ENCODE data around the gene NRG3. TPM values are rescaled to one million over a fixed set of nuclear protein-coding genes. Genes with fewer than 3 reads are reported as not detected.

Gene NRG3
- total RNA-seq, 6 donors from 2014 or later, result 0.44 to 2.7 (median 1.5) TPM; not detected in 1

DNA sequence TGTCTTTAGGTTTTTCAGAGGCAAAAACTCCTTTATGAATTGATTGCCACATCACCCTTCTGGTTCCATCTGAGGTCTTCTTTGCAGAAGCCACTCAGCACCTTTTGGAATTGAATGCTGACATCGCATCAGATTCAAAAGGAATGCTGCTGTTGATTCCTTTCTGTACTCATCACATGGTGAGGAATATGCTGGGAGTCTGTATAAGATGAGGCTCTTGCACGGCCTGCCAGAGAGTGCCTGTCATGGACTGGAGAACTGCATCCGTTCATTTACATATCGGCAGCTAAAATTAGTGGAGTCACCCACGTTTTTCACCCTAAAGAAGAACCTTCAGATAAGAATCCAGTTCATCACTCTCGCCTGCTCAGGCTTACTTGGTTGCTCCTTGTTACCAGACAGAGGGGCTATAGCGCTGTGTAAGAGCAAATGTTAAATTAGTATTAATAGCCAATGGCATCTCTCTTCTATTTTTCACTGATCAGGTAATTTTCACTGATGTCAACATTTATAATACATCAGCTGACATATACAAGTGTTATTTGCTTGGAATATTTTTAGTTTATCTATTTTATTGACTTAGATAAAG lies 14.3 kb downstream of the NRG3 start:
- ATAC-seq (ENCODE audit: low FRiP score in 2 of 2), result no peak
- no peaks in the 10 kb centered on the region for H3K36me3 ChIP-seq
- no peaks in the 10 kb centered on the region for H3K27me3 ChIP-seq
- no peak overlapping the region for H3K4me3 ChIP-seq
- 84 to 88% methylated on average over 7 of the region's 7 CpGs for WGBS, 2 donors
- H3K4me1 ChIP-seq, result no peaks in the 10 kb centered on the region
- no peaks in the 10 kb centered on the region for H3K9me3 ChIP-seq
- no peak for TF ChIP-seq EP300 (IDR thresholded peaks at IDR 0.05)
- TF ChIP-seq, protein P1, sequence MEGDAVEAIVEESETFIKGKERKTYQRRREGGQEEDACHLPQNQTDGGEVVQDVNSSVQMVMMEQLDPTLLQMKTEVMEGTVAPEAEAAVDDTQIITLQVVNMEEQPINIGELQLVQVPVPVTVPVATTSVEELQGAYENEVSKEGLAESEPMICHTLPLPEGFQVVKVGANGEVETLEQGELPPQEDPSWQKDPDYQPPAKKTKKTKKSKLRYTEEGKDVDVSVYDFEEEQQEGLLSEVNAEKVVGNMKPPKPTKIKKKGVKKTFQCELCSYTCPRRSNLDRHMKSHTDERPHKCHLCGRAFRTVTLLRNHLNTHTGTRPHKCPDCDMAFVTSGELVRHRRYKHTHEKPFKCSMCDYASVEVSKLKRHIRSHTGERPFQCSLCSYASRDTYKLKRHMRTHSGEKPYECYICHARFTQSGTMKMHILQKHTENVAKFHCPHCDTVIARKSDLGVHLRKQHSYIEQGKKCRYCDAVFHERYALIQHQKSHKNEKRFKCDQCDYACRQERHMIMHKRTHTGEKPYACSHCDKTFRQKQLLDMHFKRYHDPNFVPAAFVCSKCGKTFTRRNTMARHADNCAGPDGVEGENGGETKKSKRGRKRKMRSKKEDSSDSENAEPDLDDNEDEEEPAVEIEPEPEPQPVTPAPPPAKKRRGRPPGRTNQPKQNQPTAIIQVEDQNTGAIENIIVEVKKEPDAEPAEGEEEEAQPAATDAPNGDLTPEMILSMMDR (IDR thresholded peaks at IDR 0.05), result no peak
- TF ChIP-seq POLR2A (IDR thresholded peaks at IDR 0.05), result no peak
- no peak overlapping the region for H3K27ac ChIP-seq
- DNase-seq, result no peak

DNA sequence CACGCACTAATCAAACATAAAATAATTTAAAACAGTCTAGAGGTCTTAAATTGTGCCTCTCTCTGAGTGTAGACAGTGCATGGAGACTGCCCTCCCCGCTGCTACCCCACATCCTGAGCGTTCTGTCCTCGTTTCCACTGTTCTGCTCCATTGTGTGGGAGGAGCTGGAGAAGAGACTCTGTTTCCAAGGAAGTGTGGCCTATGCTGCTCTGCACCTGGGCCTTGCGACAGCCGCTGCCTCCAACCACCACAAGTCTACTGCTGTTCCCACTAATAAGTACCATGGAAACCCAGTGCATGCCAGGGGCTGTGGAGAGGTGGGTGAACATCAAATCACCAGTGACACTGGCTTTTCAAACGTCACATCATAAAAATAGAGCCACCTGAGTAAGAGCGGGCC lies 19.6 kb downstream of the NRG3 start:
- no peaks in the 10 kb centered on the region for H3K27me3 ChIP-seq
- H3K9me3 ChIP-seq, result no peaks in the 10 kb centered on the region
- no peaks in the 10 kb centered on the region for H3K4me1 ChIP-seq
- no peak overlapping the region for H3K4me3 ChIP-seq
- H3K27ac ChIP-seq, result no peak overlapping the region
- TF ChIP-seq, protein P1 (IDR thresholded peaks at IDR 0.05), result no peak
- TF ChIP-seq EP300 (IDR thresholded peaks at IDR 0.05), result no peak
- 70 to 86% methylated on average over 6 to 8 of the region's 8 CpGs for WGBS, 2 donors
- H3K36me3 ChIP-seq, result no peaks in the 10 kb centered on the region
- peak; percentile 19 to 28 for ATAC-seq (ENCODE audit: low FRiP score in 2 of 2)
- no peak for DNase-seq

DNA sequence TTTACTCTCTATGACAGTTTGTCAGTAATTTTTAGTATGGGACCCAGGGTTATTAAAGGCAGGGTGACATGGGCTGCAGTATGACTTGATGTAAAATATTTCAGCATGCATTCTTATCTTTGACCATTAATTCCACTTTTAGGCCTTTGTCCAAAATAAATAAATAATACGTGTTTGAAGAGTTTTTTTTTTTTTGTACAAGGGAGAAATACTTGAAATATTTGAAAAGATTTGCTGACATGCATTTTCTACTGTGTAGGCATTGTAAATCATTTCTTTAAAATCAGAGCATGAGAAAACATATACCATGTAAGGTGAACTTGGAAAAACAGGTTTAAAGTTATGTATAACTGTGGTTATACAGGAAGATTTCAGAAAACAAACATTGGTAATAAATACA lies 23.5 kb downstream of the NRG3 start:
- no peaks in the 10 kb centered on the region for H3K27me3 ChIP-seq
- TF ChIP-seq POLR2A (IDR thresholded peaks at IDR 0.05) (no peak), POLR2AphosphoS5 (IDR thresholded peaks at IDR 0.05) (no peak), EP300 (IDR thresholded peaks at IDR 0.05) (no peak)
- TF ChIP-seq, protein P1 (IDR thresholded peaks at IDR 0.05), result no peak
- no peaks in the 10 kb centered on the region for H3K9me3 ChIP-seq
- H3K4me3 ChIP-seq, result no peak overlapping the region
- DNase-seq (no peak), ATAC-seq (ENCODE audit: low FRiP score in 2 of 2) (no peak)
- no peaks in the 10 kb centered on the region for H3K36me3 ChIP-seq
- WGBS, 2 donors, result 44 to 48% methylated on average over 1 of the region's 1 CpG
- H3K27ac ChIP-seq, result no peak overlapping the region
- no peaks in the 10 kb centered on the region for H3K4me1 ChIP-seq

DNA sequence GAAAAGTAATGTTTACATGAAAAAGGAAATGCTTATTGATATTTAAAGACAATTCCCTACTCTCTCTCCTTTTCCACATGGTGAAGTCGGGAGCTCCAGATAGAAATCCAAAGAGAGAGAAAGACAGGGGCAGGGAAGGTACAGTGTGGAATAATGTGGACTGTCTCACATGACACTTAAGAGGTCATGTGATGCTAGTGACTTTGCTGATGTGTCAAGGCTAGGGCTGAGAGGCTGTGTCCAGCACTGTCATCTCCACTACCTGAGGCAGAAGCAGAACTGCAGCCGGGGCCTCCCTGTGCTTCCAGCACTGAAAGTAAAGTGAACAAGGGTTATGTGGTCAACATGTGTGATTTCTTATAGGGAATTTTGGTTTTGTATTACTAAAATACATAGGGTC lies 26.0 kb downstream of the NRG3 start:
- Histone ChIP-seq H3K27me3 (no peaks in the 10 kb centered on the region), H3K4me3 (no peak overlapping the region), H3K36me3 (no peaks in the 10 kb centered on the region), H3K9me3 (no peaks in the 10 kb centered on the region), H3K4me1 (no peaks in the 10 kb centered on the region), H3K27ac (no peak overlapping the region)
- 93 to 94% methylated on average over 2 of the region's 2 CpGs for WGBS, 2 donors
- no peak for DNase-seq
- TF ChIP-seq POLR2AphosphoS5 (IDR thresholded peaks at IDR 0.05) (no peak), POLR2A (IDR thresholded peaks at IDR 0.05) (no peak), EP300 (IDR thresholded peaks at IDR 0.05) (no peak)
- TF ChIP-seq, protein P1 (IDR thresholded peaks at IDR 0.05), result no peak
- no peak for ATAC-seq (ENCODE audit: low FRiP score in 2 of 2)

DNA sequence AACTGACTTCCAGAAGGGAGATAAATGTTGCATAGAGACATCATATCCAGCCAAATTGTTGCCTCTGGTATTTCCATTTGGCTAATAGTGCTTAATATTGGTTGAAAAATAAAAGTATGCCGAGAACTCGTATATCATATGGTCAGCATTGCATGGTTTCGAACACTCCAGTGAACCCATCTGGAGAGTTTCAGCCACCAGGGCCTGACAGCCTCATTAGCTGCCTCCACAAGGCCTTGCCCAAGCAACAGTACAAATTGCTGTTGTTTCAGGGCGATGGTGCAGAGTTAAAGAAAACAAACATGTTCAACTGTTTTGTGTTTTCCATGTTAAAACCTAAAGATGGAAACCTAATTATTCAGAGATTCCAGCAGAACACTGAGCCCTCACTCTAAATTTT lies 28.5 kb downstream of the NRG3 start:
- Histone ChIP-seq H3K27me3 (no peaks in the 10 kb centered on the region), H3K36me3 (no peaks in the 10 kb centered on the region), H3K4me1 (no peaks in the 10 kb centered on the region), H3K9me3 (no peaks in the 10 kb centered on the region), H3K27ac (no peak overlapping the region), H3K4me3 (no peak overlapping the region)
- TF ChIP-seq EP300 (IDR thresholded peaks at IDR 0.05) (no peak), POLR2A (IDR thresholded peaks at IDR 0.05) (no peak), POLR2AphosphoS5 (IDR thresholded peaks at IDR 0.05) (no peak)
- TF ChIP-seq, protein P1 (IDR thresholded peaks at IDR 0.05), result no peak
- WGBS, 2 donors, result 78 to 84% methylated on average over 4 of the region's 4 CpGs
- DNase-seq, result no peak
- ATAC-seq (ENCODE audit: low FRiP score in 2 of 2), result no peak

Measured in upper lobe of left lung (tissue), 6 donors.